ENCODE data around the gene TXNL4B.

Gene TXNL4B

DNA sequence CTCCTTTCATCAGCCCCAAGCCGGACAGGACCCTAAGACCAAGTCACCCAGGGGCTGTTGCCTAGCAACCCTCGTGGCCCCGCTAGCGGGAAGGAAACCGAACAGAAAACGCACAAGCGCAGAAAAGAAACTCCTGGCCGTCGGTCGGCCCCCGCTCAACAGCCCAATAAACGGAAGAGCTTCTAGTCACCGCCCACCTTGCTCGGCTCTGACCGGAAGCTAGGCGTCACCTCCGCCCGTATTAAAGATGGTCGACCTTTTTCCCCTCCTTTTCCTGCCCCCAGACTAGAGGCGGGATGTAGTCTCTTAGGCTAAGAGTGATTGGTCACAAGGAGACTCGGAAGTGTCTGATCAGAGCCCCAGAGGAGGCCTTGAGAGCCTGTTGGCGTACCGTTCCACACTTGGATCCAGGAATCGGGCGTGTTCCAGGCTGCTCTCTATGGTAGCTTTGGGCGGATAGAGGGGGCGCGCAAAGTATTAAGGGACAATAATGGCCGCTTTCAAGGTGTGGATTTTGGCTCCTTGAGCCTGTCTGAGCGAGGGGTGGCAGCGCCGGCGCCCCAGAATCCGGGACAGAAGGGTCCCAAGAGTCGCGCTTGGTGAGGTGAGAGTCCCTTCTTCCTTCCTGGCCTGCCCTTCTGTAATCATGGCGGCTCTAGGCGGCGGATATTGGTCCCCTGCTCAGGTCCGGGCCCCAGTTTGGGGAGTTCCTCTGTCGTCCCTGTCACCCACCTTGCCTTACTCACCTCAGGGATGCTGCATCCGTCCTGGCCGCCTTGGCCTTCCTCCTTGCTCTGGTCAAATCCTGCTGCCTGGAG lies at the start of gene TXNL4B, which contains the start of gene DHX38:
TSS of gene TXNL4B (minus strand) at position 173 of the 818 bp plus-strand sequence. CDS start 2,871 bp downstream, outside the sequence.
TSS of gene DHX38 (plus strand) at position 400 of the 818 bp plus-strand sequence. CDS start 2,311 bp downstream, outside the sequence.
- peak; percentile 70 to 78 for DNase-seq (ENCODE audit: low read depth in 2 of 2, low spot score in 1 of 2)

DNA sequence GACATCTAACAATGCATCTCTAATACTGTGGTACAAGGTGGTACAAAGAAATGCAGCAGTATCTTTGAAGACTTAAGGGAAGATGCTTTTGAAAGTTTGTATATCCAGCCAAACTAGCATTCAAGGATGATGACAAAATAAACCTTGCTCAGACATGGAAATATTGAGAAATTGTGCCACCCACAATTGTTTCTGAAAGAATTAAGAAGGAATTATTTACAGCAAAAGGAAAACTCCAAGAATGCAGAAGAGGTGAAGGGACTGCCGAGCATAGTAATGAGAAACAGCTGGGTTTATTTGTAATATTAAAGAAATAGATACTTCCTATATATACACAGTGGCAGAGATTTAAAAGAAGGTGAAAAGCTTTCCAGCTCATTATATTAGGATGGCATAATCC lies 49.1 kb upstream of the TXNL4B start:
- DNase-seq (ENCODE audit: low read depth in 2 of 2, low spot score in 1 of 2) = no peak

DNA sequence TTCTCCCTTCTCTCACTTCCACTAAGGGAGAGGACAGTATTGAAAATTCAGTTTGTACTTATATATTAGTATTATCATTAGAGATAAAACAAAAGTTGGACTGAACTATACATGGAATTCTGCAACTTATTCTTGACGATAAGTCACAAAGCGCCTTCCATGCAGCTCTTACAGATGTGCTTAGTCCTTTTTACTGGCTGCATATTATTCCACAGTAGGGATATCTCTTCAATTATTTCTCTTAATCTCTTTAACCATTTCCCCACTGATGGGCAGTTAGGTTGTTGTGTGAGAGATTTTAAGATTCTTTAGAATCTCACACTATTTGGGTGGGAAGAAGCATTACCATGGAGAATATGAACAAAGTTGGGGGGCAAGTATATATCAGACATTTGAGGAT lies 46.5 kb upstream of the TXNL4B start:
- no peak for DNase-seq (ENCODE audit: low read depth in 2 of 2, low spot score in 1 of 2)

DNA sequence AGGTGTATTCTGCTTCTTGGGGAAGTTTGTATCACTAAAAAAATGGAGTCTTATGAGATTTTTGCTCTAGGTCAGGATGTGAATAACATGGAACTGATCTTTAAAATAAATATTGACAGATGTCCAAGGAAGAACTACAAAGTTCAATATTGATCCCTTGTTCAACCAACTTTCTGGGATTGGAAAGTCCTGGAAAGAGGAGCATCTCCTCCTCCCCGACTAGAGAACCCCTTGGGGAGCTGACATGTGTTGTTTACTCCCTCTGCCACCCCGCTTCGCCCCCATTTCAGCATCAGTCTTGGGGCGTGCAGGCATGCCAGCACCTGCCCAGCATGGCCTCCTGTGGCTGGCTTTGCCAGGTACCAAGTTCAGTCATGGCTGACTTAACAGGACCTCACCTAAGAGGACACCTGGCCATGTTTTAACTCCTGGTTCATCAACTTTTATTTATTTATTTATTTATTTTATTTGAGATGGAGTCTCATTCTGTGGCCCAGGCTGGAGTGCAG lies 44.7 kb upstream of the TXNL4B start:
- no peak for DNase-seq (ENCODE audit: low read depth in 2 of 2, low spot score in 1 of 2)

DNA sequence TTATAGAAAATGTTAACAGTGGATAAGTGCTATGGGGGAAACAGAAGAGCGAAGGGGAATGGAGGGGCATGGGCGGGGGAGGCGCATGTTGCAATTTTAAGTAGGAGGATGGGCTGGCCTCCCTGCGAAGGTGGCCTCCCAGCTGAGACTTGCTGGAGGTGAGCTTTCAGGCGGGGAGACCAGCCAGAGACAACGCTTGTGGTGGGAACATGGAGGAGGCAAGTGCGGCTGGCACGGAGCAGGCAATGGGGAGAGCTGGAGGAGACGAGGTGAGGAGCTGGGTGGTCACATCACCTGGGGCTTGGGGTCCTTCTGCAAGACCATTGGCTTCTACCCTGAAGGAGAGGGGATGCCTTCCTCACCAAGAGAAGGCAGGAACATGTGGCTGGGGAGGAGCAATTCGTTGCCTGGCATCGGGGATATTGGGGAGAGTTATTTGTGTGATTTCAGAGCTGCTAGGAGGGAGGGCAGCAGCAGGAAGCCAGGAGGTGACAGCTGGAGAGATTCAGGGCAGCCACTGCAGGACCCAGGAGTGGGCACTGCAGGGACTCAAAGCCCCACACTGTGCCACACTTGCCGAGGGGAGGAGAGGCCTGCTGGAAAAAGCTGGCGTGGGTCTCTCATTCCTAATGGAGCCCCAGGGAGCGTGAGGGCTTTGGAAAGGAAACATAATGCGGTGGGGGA lies 44.1 kb upstream of the TXNL4B start:
- no peak for DNase-seq (ENCODE audit: low read depth in 2 of 2, low spot score in 1 of 2)

DNA sequence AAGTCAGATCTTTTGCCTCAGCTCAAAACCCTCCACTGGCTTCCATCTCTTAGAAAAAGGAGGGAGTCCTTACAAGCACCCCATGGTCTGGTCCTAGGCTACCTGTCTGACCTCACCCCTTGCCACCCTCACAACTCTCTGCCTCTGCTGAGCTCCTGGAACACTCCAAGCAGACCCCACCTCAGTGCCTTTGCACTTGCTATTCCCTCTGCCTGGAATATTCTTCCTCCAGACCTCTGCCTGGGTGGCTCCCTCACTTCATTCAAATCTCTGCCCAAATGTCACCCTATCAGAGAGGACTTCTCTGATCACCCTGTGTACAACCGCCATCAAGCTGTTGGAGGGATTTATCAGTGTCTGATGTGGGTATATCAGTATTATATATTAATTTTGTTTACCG lies 41.1 kb upstream of the TXNL4B start:
- DNase-seq (ENCODE audit: low read depth in 2 of 2, low spot score in 1 of 2) = no peak

DNA sequence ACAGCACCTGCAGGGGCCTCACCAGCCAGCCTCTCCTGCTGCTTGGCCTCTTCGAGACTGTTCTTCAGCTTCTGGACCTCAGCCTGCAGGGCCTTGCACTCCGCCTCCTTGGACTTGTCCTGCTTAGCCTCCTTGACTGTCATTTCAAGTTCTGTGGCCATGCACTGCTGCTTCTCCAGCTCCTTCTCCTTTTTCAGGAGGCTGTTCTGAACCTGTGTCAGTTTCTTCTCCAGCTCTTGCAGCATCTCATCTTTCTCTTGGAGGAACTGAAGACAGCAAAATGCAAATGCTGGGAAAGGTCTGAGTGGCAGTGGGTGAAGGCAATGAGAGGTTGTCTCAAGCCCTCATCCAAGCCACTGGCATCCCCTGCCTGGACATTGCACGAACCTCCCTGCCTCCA lies 39.3 kb upstream of the TXNL4B start:
- no peak for DNase-seq (ENCODE audit: low read depth in 2 of 2, low spot score in 1 of 2)

DNA sequence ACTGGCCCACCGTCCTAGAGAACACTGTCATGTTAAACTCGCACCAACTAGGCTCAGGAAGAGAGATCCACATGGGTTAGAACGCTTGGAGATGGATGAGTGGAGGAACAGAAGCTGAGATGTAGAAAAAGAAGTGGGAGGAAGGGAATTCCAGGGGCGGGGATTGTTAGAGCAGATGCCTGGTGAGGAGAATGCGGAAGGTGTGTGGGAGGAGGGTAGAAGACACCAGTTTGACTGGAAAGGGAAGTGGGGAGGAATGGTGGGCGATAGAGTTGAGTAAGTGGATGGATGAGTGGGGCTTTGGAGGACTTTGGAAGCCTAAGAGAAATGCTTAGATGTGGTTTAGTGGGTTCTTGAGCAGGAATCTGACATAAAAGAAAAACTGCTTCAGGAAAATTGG lies 37.6 kb upstream of the TXNL4B start:
- DNase-seq (ENCODE audit: low read depth in 2 of 2, low spot score in 1 of 2) = no peak

DNA sequence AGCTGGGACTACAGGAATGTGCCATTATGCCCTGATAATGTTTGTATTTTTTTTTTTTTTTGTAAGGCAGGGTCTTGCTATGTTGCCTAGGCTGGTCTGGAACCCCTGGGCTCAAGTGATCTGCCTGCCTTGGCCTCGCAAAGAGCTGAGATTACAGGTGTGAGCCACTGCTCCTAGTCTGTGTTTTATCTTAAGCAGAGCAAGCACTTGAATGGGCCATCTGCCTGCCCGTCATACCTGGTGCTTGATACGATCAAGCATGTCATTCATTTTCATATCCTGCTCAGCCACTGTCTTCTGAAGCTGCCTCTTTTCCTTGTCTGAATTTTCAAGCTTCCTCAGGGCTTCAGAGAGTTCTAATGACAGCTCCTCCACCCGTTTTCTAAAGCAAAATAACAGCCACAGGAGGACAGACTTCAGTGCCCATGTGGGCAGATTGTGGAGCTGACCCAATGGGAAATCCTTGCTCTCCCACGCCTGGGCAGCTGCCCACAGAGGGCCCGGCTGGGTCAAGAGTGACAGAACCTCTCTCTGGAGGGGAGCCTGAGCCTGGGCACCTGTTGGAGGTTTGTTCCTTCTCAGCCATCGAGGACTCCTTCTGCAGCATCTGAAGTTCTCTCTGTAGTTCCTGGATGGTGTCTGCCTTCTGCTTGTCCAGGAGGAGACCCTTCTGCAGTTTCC lies 36.7 kb upstream of the TXNL4B start:
- no peak for DNase-seq (ENCODE audit: low read depth in 2 of 2, low spot score in 1 of 2)

DNA sequence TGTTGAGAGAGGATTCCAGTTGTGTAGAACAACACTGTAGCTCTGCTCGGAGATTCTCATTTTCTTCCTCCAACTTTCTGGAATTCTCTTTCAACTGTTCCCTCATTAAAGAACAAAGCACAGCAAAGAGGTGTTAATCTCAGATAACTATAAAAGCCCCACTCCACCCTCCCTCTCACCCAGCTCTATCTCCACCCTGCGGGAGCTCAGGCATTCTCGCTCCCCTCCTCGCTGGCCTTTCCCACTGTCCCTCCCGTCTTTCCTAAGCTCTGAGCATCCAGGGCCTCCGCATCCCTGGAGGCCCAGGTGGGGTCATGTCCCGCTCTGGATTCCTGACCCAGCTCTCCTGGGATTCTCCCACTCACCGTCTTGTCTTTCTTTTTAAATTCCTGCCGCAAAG lies 35.3 kb upstream of the TXNL4B start:
- DNase-seq (ENCODE audit: low read depth in 2 of 2, low spot score in 1 of 2) = no peak

DNA sequence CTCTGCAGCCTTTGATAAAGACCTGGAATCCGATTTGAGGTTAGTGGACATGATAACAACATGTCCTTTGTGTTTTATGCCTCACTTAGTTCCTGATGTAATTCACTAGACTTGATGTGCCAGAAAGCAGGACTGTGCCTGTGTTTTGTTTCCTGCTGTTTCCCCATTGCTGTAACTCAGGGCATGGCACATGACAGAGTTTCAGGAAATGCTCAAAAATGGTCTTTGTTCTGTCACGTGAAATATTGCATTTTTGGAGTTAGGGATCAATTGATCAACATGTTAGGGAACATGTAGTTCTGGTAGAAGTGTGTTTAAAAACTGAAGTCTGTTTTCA lies 33.0 kb upstream of the TXNL4B start:
- no peak for DNase-seq (ENCODE audit: low read depth in 2 of 2, low spot score in 1 of 2)

DNA sequence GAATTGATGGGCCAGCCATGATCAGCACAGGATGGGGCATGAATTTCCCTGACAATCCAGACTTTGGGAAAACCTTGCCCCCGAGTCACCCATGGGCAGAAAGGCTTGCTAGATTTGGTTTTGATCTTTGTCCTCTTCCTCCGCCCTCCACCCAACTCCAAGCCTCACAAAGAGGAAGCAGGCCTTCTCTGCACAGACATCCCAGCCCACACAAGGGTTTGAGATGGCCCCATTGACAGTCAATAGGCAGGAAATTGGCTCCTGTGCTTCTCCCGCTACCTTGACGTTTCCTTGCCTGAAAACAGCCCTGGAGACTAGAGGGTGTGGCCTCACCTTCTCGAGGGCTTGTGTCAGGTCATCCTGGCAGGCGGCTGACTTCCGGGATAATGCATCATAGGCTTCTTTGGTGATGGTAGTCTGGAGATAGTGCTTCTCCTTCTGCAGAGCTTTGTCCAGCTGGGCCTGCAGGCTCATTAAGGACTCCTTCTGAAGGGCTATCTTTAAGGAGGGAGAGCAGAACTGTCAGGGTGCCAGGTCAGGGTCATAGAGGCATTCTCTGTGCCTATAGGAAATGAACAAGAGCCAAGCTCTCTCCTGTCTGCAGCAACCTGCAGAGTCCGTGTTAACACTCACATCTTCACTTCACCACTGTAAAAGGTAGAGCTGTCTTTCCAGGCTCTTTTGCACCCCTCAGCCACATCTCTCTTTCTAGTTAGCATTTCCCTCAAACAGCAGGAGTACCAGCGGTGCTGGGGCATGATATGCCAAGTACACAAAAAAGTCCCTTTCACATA lies 32.4 kb upstream of the TXNL4B start:
- no peak for DNase-seq (ENCODE audit: low read depth in 2 of 2, low spot score in 1 of 2)

DNA sequence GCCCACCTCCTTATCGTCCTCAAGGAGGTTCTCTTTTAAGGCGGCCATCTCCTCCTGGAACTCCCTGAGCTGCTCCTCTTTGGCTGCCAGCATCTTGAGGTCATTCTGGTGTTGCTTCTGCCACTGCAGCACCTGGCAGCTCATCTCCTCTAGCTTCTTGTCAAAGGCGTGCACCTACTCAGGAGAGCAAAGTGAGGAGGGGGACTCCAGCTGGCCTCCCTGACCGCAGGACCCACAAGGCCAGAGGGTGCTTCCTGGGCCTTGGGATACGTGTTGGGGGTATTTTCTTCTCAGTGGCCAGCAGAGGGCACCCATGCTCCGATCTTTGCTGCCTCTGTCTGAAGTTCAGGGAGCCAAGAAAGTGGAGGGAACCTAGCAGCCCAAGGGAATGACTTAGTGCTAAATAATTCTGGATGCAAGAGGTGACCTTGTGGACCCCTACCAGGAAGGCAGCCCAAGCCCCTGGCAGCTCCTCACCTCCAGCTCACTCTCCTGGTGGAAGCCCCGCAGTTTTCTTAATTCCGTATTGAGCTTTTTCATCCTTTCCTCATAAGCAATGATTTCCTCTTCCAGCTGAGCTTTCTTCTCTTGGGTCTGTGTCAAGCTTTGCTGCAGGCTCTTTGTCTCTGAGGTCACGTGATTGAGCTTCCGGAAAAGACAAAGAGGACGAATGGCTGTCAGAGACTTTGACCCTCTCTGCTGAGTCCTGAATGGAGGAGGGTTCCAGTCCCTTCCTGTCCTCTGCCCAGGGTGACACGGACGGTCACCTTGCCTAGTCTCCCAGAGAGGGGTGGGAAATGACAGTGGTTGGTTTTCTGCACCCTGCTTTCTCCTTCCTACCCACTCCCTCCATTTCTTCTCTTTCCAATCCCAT lies 31.6 kb upstream of the TXNL4B start:
- DNase-seq (ENCODE audit: low read depth in 2 of 2, low spot score in 1 of 2) = peak; percentile 7 to 31

DNA sequence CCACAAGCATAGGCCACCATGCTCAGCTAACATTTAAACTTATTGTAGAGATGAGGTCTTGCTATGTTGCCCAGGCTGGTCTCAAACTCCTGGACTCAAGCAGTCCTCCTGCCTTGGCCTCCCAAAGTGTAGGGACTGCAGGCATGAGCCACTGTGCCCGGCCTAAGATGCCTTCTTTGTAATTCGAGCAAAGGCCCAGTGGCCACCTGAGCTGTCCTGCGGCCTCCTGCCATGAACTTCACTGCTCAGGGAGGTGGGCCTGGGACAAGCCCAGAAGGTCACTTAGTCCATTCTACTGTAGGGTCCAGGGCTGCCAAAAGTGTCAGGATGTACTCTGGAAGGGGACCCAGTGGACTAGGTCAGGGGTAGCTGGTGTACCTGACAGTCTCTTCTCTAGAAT lies 30.7 kb upstream of the TXNL4B start:
- no peak for DNase-seq (ENCODE audit: low read depth in 2 of 2, low spot score in 1 of 2)

DNA sequence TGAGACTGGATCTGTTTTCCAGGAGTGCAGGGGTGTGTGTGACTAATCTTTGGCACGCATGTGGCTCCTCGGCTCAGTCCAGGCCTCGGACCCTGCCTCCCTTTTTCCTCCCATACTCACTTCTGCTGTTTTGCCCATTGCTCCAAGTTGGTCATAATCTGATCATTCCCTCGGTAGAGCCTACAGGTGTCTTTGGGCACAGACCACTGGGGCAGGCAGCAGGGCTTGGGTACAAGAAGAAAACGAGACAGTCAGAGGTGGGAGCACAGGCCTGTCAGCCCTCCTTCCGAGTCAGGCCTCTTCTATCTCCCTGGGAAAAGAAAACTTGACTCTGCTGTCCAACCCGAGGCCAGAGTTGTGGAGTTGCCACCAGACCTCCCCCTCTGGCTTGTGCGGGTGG lies 30.0 kb upstream of the TXNL4B start:
- DNase-seq (ENCODE audit: low read depth in 2 of 2, low spot score in 1 of 2) = no peak

DNA sequence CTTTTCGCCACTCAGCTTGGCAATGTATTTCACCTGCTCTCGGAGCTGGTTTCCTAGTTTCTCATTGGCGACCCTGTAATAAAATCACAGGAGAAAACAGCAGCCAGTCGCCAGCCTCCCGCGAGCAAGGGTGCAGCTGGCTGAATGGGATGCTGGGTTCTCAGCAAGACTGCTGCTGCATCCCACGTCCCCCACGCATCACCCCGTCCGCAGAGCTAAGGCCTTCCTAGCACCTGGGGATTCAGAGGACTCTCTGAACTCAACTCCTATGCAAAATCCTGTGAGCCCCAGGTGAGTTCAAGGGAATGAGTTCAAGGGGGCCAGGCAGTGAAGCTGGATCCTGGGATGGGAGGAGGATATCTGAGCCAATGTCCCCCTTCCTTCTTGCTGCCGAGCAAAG lies 29.5 kb upstream of the TXNL4B start:
- DNase-seq (ENCODE audit: low read depth in 2 of 2, low spot score in 1 of 2) = no peak

DNA sequence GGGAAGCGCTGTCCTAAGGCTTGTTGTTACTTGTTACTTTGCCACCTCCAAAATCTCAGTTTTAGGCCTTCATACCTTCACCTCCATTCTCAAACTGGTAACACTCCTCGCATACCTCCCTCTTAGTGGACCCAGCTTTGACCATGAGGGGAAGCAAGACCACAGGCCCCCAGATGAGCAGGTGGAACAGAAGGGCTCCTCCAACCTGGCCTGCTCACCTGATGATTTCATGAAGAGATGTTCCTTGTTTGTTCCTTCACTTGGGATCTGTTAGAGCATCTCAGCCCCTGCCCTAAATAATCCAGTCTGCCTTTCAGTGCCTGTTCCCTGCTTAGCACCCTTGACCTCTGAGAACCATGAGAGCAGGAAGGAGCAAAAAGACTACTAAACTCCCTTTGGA lies 28.9 kb upstream of the TXNL4B start:
- DNase-seq (ENCODE audit: low read depth in 2 of 2, low spot score in 1 of 2) = no peak

DNA sequence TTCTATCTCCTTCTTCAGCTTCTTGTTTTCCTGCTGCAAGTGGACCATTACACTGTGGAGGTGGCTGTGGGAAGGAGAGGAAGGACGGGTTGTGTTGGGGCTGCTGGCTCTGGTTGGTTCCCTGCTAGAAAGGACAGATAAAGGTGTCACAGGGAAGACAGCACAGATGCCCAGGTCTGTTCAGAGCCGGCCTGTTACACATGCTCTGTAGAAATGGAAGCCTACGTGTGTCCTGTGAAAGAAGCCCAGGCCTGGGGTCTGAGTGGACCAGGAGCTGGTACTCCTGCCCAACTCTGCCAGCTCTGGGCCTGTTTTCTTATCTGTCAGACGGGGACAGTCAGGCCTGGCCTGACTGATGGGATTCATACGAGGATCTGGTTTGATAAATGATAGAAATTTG lies 26.6 kb upstream of the TXNL4B start:
- DNase-seq (ENCODE audit: low read depth in 2 of 2, low spot score in 1 of 2) = no peak

DNA sequence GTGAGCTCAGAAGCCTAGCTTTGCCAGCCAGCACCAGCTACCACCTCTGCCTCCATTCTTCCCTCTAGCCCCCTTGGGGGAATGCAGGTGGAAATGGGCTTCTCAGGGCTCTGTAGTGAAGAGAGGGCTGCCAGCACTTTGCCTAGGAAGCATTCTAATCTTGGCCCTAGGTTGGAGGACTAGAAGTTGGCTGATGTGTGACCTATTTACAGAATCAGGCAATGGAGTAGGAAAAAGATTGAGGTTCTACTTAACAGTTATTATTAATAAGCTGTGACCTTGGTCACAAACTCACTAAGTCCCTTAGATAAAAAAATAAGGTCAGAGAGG lies 20.2 kb upstream of the TXNL4B start:
- DNase-seq (ENCODE audit: low read depth in 2 of 2, low spot score in 1 of 2) = no peak

DNA sequence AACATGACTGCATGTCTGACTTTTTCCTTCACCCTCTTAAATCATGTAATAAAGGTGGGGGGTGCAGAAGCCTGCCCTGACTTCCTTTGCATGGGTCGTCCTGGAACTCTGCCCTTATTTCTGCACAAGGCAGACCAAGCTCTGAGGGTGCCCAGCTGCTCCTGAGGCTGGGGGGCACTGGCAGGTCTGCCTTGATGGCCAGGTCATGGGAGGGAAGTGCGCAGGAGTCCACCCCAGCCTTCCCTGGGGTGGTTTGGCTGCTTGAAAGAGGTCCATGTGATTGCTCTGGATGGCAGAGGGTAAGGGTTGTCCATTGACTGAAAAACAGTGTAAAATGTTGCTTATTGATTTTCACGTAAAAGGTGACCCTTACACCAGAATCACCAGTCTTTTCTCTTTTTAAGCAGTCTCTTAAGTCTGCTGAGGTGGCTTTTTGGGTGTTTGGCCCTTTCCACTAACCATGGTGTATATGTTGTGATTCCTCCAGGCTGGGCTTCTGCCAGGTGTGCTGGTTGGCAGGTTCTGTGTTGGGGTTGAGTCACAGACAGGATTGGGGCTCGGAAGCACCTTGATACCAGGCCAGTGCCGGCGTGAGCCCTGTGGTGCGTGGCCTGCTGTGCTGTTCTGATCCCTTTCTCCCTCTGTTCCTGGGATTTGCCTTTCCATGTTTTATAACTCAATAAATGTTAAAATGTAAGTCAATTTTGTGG lies 19.6 kb upstream of the TXNL4B start:
- DNase-seq (ENCODE audit: low read depth in 2 of 2, low spot score in 1 of 2) = no peak

Data from stimulated activated CD8-positive, alpha-beta memory T cell treated with anti-CD3 and anti-CD28 coated beads, Interleukin-4, amount 100 ng/mL, for 1 hour (primary cell).